ENCODE results near the gene UBE2M.

GRCh38 chr19:58572818-58573657, 14.6 kb upstream of the UBE2M start, which contains the start of gene MZF1:
- TF ChIP-seq CTCF (conservative IDR thresholded peaks at IDR 0.05) (no peak), ZFX (IDR thresholded peaks at IDR 0.05) (no peak)

Data from C4-2B (cell line).